Colonic mucosa (tissue), 4 donors: ENCODE data around the gene GLRA3. TPM values are rescaled to one million over a fixed set of nuclear protein-coding genes. Genes with fewer than 3 reads are reported as not detected.

Source experiments
- DNase-seq: peaks from one replicate; pipeline ENCODE4 v3.0.0-alpha.2; 2020
- H3K27ac ChIP-seq: fragments of 200-600 bp; one replicate; pipeline ENCODE4 v1.8.0; 2021
- H3K27me3 ChIP-seq: fragments of 200-600 bp; one replicate; pipeline ENCODE4 v1.8.0; 2021
- H3K36me3 ChIP-seq: fragments of 200-600 bp; one replicate; pipeline ENCODE4 v1.8.0; 2021
- H3K4me1 ChIP-seq: fragments of 200-600 bp; one replicate; pipeline ENCODE4 v1.8.0; 2021; ENCODE audit warnings: mild to moderate bottlenecking
- H3K4me3 ChIP-seq: fragments of 200-600 bp; one replicate; pipeline ENCODE4 v1.8.0; 2021
- H3K9ac ChIP-seq, 2 donors: one replicate each; pipeline ENCODE4 v1.7.0; 2013; ENCODE audit warnings: control low read depth in 2 of 2, low read depth in 2 of 2, low read length in 2 of 2
- H3K9me3 ChIP-seq: fragments of 200-600 bp; one replicate; pipeline ENCODE4 v1.8.0; 2021
- intact Hi-C: fragments of 100-400 bp; cut with DNase I; formaldehyde crosslinking; loops from one replicate; pipeline ENCODE4 v1.14.1; 2022
- total RNA-seq, 2 donors: library from RNA; stranded (reverse); fragmentation: NEBNext Ultra II Directional in 1 of 2; extraction: Animal tissue kit (Norgen Biotek cat#: 25700) in 1 of 2; gene quantifications; one replicate each; pipeline ENCODE4 v1.2.1, GENCODE V29; 2021
- TF ChIP-seq, protein P1 (sequence below): fragments of 200-600 bp; IDR thresholded peaks from one replicate; pipeline ENCODE4 v1.8.0; 2022; ENCODE audit warnings: antibody characterized with exemption, mild to moderate bottlenecking
- donor health status: healthy.
- donor health status: DM: no; HTN: no; CAD: no.
- donor health status: DM: no; HTN: no; CAD: no.

GLRA3 gene
- total RNA-seq, 2 donors from 2014 or later, result not detected

DNA sequence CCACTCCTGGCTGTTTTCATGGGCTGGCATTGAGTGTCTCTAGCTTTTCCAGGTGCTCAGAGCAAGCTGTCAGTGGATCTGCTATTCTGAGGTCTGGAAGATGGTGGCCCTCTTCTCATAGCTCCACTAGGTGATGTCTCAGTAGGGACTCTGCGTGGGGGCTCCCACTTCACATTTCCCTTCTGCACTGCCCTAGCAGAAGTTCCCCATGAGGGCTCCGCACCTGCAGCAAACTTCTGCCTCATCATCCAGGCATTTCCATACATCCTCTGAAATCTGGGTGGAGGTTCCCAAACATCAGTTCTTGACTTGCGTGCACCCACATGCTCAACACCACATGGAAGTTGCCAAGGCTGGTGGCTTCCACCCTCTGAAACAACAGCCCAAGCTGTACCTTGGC, 13.8 kb downstream of the GLRA3 start:
- TF ChIP-seq, protein P1, sequence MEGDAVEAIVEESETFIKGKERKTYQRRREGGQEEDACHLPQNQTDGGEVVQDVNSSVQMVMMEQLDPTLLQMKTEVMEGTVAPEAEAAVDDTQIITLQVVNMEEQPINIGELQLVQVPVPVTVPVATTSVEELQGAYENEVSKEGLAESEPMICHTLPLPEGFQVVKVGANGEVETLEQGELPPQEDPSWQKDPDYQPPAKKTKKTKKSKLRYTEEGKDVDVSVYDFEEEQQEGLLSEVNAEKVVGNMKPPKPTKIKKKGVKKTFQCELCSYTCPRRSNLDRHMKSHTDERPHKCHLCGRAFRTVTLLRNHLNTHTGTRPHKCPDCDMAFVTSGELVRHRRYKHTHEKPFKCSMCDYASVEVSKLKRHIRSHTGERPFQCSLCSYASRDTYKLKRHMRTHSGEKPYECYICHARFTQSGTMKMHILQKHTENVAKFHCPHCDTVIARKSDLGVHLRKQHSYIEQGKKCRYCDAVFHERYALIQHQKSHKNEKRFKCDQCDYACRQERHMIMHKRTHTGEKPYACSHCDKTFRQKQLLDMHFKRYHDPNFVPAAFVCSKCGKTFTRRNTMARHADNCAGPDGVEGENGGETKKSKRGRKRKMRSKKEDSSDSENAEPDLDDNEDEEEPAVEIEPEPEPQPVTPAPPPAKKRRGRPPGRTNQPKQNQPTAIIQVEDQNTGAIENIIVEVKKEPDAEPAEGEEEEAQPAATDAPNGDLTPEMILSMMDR, result no peak
- Histone ChIP-seq H3K4me1 (no peaks in the 10 kb centered on the region), H3K9me3 (no peaks in the 10 kb centered on the region), H3K27ac (no peak overlapping the region), H3K4me3 (no peak overlapping the region), H3K27me3 (no peaks in the 10 kb centered on the region), H3K9ac (no peak overlapping the region), H3K36me3 (no peaks in the 10 kb centered on the region)
- no peak for DNase-seq
- intact Hi-C loops, result no loop called here

DNA sequence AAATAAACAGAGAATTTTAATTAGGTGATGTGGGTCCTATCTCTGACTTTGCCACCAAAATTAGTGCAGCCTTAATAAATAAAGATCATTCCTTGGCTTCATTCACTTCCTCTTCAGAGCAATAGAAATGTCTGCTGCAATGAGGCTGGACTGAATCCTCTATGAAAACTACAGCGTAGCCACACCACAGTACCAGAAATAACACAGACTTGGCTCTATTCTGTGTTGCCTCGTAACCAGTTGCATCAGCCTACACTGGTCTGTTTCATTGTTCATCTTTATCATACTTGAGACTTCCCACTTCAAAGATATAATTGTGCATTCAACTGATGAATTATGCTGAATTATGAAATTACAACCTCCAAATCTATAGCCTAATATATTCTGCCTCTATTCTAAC, 15.8 kb downstream of the GLRA3 start:
- intact Hi-C loops, result no loop called here
- TF ChIP-seq, protein P1, result no peak
- H3K4me3 ChIP-seq, result no peak overlapping the region
- H3K36me3 ChIP-seq, result no peaks in the 10 kb centered on the region
- no peak for DNase-seq
- no peaks in the 10 kb centered on the region for H3K9me3 ChIP-seq
- no peak overlapping the region for H3K27ac ChIP-seq
- no peaks in the 10 kb centered on the region for H3K4me1 ChIP-seq
- no peak overlapping the region for H3K9ac ChIP-seq
- no peaks in the 10 kb centered on the region for H3K27me3 ChIP-seq

DNA sequence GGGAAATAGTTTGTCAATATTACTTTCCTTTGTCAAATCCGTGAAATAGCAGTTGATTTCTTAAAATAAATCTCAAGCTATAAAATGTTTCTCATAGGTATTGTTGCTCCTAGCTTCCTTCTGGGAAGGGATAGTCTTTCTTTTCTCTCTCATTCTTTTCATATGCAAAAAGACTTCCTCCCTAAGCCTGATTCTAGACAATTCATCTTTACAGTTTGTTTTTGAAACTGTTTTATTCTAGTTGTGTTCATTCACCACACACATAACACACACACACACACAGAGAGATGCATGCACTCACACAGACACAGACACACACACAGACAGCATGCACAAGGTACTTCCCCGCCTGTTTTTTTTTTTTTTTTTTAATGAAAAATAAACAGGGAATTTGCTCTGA, 18.2 kb downstream of the GLRA3 start:
- DNase-seq, result no peak
- Histone ChIP-seq H3K27me3 (no peaks in the 10 kb centered on the region), H3K9ac (no peak overlapping the region), H3K27ac (no peak overlapping the region), H3K36me3 (no peaks in the 10 kb centered on the region), H3K4me3 (no peak overlapping the region), H3K9me3 (no peaks in the 10 kb centered on the region), H3K4me1 (no peaks in the 10 kb centered on the region)
- intact Hi-C loops, result no loop called here
- TF ChIP-seq, protein P1, result no peak

DNA sequence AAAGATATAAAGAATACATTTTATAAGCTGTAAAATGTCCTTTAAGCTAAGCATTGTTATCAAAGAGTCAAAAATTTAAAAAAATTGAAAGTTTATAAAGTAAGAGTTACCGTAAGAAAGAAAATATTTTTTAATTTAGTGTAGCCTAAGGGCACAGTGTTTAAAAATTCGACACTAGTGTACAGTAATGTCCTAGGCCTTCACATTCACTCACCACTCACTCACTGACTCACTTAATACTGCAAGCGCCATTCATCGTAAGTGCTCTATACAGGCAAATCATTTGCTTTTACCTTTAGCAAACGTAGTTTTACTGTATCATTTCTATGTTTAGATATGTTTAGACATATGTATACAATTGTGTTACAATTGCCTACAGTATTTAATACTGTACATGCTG, 20.2 kb downstream of the GLRA3 start:
- intact Hi-C loops, result no loop called here
- Histone ChIP-seq H3K9ac (no peak overlapping the region), H3K27me3 (no peaks in the 10 kb centered on the region), H3K4me1 (no peaks in the 10 kb centered on the region), H3K9me3 (no peaks in the 10 kb centered on the region), H3K4me3 (no peak overlapping the region), H3K27ac (no peak overlapping the region), H3K36me3 (no peaks in the 10 kb centered on the region)
- TF ChIP-seq, protein P1, result no peak
- DNase-seq, result no peak

DNA sequence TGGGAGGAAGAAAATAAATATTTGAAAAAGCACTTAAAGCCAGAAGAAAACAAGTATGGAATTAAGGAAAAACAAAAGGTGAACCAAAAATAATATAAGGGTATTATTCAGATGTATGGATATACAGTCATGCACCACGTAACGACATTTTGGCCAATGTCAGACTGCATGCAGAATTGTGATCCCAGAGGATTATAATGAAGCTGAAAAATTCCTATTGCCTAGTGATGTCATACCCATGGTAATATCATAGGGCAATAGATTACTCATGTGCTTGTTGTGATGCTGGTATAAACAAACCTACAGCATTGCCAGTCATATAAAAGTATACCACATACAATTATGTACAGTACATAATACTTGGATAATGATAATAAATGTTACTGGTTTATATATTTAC, 20.9 kb downstream of the GLRA3 start:
- TF ChIP-seq, protein P1, result no peak
- no peak overlapping the region for H3K4me3 ChIP-seq
- no peaks in the 10 kb centered on the region for H3K27me3 ChIP-seq
- H3K4me1 ChIP-seq, result no peaks in the 10 kb centered on the region
- H3K27ac ChIP-seq, result no peak overlapping the region
- no peaks in the 10 kb centered on the region for H3K9me3 ChIP-seq
- no peak for DNase-seq
- intact Hi-C loops, result no loop called here
- H3K9ac ChIP-seq, result no peak overlapping the region
- no peaks in the 10 kb centered on the region for H3K36me3 ChIP-seq

DNA sequence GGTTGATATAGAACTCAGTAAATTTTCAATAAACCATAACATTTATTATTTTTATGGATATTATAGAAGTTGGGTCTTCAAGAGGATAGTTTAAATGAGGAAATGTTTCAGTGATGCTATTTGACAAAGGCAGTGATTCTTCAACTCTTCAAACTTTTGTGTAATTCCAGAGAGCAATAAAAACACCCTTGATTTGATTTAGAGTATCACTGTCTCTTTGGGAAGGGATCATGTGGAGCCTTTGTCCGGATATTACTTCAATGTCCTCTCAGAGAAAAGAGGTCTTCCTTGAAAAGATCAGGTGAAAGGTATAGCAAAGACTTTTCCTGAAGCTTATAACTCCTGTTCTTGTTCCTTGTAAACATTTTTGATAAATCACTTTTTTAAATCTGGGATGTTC, 23.3 kb downstream of the GLRA3 start:
- TF ChIP-seq, protein P1, result no peak
- H3K9ac ChIP-seq, result no peak overlapping the region
- no peaks in the 10 kb centered on the region for H3K4me1 ChIP-seq
- intact Hi-C loops, result no loop called here
- no peaks in the 10 kb centered on the region for H3K27me3 ChIP-seq
- no peak overlapping the region for H3K27ac ChIP-seq
- no peak overlapping the region for H3K4me3 ChIP-seq
- DNase-seq, result no peak
- no peaks in the 10 kb centered on the region for H3K36me3 ChIP-seq
- no peaks in the 10 kb centered on the region for H3K9me3 ChIP-seq
